DND-41 (cell line): Measurements from ENCODE around the gene RNFT1.

Source experiments
- CTCF ChIP-seq: IDR thresholded peaks from 2 replicates; pipeline ENCODE4 v1.5.1; 2012; ENCODE audit warnings: borderline replicate concordance, low read length, moderate library complexity, mild to moderate bottlenecking; ENCODE audit not compliant: poor library complexity, severe bottlenecking; ENCODE audit errors: extremely low read depth
- EZH2 ChIP-seq: IDR thresholded peaks from 3 replicates; pipeline ENCODE4 v1.6.1; 2012; ENCODE audit warnings: borderline replicate concordance, low read depth, mild to moderate bottlenecking, moderate library complexity, low read length, inconsistent platforms; ENCODE audit not compliant: severe bottlenecking

GRCh38 chr17:59950049-59950448 is 14.5 kb downstream of the RNFT1 start:
- TF ChIP-seq CTCF, result no peak
- no peak for TF ChIP-seq EZH2
